ENCODE results near the gene GFPT1. TPM values are rescaled to one million over a fixed set of nuclear protein-coding genes. Genes with fewer than 3 reads are reported as not detected.

GFPT1 gene
- total and polyA plus RNA-seq, 2 donors (not counting 1 experiment from before 2014, with no cell fraction given): 39.1 to 53.0 TPM

DNA sequence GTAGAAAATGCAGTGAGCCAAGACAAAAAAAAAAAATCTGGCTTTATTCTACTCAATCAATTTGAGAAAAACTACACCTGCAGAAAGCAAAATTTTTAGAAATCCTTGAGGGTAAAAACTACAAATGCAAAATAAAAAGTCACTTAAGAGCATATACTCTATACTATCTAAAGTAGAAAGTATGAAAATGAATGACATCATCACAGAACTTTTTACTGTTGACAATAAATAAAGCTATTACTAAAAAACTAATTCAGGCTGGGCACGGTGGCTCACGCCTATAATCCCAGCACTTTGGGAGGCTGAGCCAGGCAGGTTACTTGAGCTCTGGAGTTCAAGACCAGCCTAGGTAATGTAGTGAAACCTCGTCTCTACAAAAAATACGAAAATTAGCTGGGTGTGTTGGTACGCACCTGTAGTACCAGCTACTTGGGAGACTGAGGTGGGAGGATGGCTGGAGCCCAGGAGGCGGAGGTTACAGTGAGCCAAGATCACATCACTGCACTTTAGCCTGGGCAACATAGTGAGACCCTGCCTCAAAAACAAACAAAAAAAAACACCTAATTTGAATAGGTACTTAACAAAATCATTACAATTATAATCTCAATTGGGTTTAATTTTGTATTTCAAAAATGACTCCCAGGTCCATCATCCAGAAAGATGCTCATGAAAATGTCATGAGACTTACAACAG, 42.6 kb upstream of the GFPT1 start:
- H2AFZ ChIP-seq (ENCODE audit: low read length): no peak overlapping the region
- H4K20me1 ChIP-seq (ENCODE audit: control insufficient read depth, extremely low read depth, insufficient read depth, low read length): no peaks in the 10 kb centered on the region
- no peaks in the 10 kb centered on the region for H3K9me3 ChIP-seq (ENCODE audit: control insufficient read depth, insufficient read depth, low read depth, low read length)
- H3K27me3 ChIP-seq (ENCODE audit: control insufficient read depth, insufficient read depth, low read length): no peaks in the 10 kb centered on the region
- no peaks in the 10 kb centered on the region for H3K36me3 ChIP-seq (ENCODE audit: control insufficient read depth, insufficient read depth, low read length)
- TF ChIP-seq CTCF (conservative IDR thresholded peaks at IDR 0.05 in 1 of 2, IDR thresholded peaks at IDR 0.05 in 1 of 2; ENCODE audit: low read depth in 1 of 2, low read length in 2 of 2) (no peak), EZH2 (IDR thresholded peaks at IDR 0.05; ENCODE audit: low read length, missing control alignments) (no peak)
- no peaks in the 10 kb centered on the region for H3K4me1 ChIP-seq (ENCODE audit: control insufficient read depth, extremely low read depth, insufficient read depth, low read length)
- H3K4me3 ChIP-seq (replicated peaks in 1 of 4; ENCODE audit: control extremely low read depth in 1 of 4, insufficient read depth in 1 of 4, low read depth in 3 of 4, low read length in 4 of 4): no peak overlapping the region
- DNase-seq (ENCODE audit: low read depth in 2 of 2): no peak
- no peak overlapping the region for H3K9ac ChIP-seq (ENCODE audit: insufficient read depth, low read length)
- no peak overlapping the region for H3K27ac ChIP-seq (ENCODE audit: insufficient read depth, low read length)
- peaks cover 2% of the 10 kb centered on the region for H3K79me2 ChIP-seq (ENCODE audit: control insufficient read depth, insufficient read depth, low read length)
- H3K4me2 ChIP-seq (ENCODE audit: extremely low read depth, insufficient read depth, low read length): no peak overlapping the region

GRCh38 chr2:69428981-69429380, 42.0 kb upstream of the GFPT1 start:
- H3K79me2 ChIP-seq (ENCODE audit: control insufficient read depth, insufficient read depth, low read length): no peaks in the 10 kb centered on the region
- H3K4me2 ChIP-seq (ENCODE audit: extremely low read depth, insufficient read depth, low read length): no peak overlapping the region
- H3K4me1 ChIP-seq (ENCODE audit: control insufficient read depth, extremely low read depth, insufficient read depth, low read length): no peaks in the 10 kb centered on the region
- H3K9ac ChIP-seq (ENCODE audit: insufficient read depth, low read length): no peak overlapping the region
- peak in 1 of 2 donors; percentile 28 for DNase-seq (ENCODE audit: low read depth in 2 of 2)
- H2AFZ ChIP-seq (ENCODE audit: low read length): no peak overlapping the region
- H3K27ac ChIP-seq (ENCODE audit: insufficient read depth, low read length): no peak overlapping the region
- H3K36me3 ChIP-seq (ENCODE audit: control insufficient read depth, insufficient read depth, low read length): no peaks in the 10 kb centered on the region
- no peaks in the 10 kb centered on the region for H4K20me1 ChIP-seq (ENCODE audit: control insufficient read depth, extremely low read depth, insufficient read depth, low read length)
- H3K9me3 ChIP-seq (ENCODE audit: control insufficient read depth, insufficient read depth, low read depth, low read length): no peaks in the 10 kb centered on the region
- no peaks in the 10 kb centered on the region for H3K27me3 ChIP-seq (ENCODE audit: control insufficient read depth, insufficient read depth, low read length)
- TF ChIP-seq CTCF (conservative IDR thresholded peaks at IDR 0.05 in 1 of 2, IDR thresholded peaks at IDR 0.05 in 1 of 2; ENCODE audit: low read depth in 1 of 2, low read length in 2 of 2): no peak
- no peak for TF ChIP-seq EZH2 (IDR thresholded peaks at IDR 0.05; ENCODE audit: low read length, missing control alignments)
- H3K4me3 ChIP-seq (replicated peaks in 1 of 4; ENCODE audit: control extremely low read depth in 1 of 4, insufficient read depth in 1 of 4, low read depth in 3 of 4, low read length in 4 of 4): no peak overlapping the region

DNA sequence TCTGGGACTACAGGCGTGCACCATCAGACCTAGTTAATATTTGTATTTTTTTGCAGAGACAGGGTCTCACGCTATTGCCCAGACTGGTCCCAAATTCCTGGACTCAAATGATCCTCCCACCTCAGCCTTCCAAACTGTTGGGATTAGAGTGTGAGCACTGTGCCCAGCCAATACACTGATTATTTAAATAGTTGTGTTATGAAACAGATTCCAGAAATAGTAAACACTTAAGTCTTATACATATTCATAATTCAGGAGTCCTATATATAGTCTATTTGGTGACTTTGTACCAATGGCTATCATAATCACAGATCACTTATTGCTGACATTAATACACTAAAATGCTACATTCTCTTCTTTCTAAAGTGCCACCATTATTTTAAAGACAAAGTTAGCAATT, 37.4 kb upstream of the GFPT1 start:
- Histone ChIP-seq H3K4me2 (ENCODE audit: extremely low read depth, insufficient read depth, low read length) (no peak overlapping the region), H3K27me3 (ENCODE audit: control insufficient read depth, insufficient read depth, low read length) (no peaks in the 10 kb centered on the region)

More for the DNA sequence above, 37.4 kb upstream of the GFPT1 start:
- Histone ChIP-seq H3K9me3 (ENCODE audit: control insufficient read depth, insufficient read depth, low read depth, low read length) (no peaks in the 10 kb centered on the region), H3K4me3 (replicated peaks in 1 of 4; ENCODE audit: control extremely low read depth in 1 of 4, insufficient read depth in 1 of 4, low read depth in 3 of 4, low read length in 4 of 4) (no peak overlapping the region), H4K20me1 (ENCODE audit: control insufficient read depth, extremely low read depth, insufficient read depth, low read length) (no peaks in the 10 kb centered on the region), H2AFZ (ENCODE audit: low read length) (no peak overlapping the region), H3K79me2 (ENCODE audit: control insufficient read depth, insufficient read depth, low read length) (no peaks in the 10 kb centered on the region), H3K4me1 (ENCODE audit: control insufficient read depth, extremely low read depth, insufficient read depth, low read length) (no peaks in the 10 kb centered on the region), H3K27ac (ENCODE audit: insufficient read depth, low read length) (no peak overlapping the region), H3K9ac (ENCODE audit: insufficient read depth, low read length) (no peak overlapping the region), H3K36me3 (ENCODE audit: control insufficient read depth, insufficient read depth, low read length) (no peaks in the 10 kb centered on the region)
- TF ChIP-seq EZH2 (IDR thresholded peaks at IDR 0.05; ENCODE audit: low read length, missing control alignments) (no peak), CTCF (conservative IDR thresholded peaks at IDR 0.05 in 1 of 2, IDR thresholded peaks at IDR 0.05 in 1 of 2; ENCODE audit: low read depth in 1 of 2, low read length in 2 of 2) (no peak)
- no peak for DNase-seq (ENCODE audit: low read depth in 2 of 2)

All from fibroblast of lung (primary cell).